Gastroesophageal sphincter (tissue), 4 donors: Measurements from ENCODE around the gene PRLR. TPM values are rescaled to one million over a fixed set of nuclear protein-coding genes. Genes with fewer than 3 reads are reported as not detected.

Experiments used
- ATAC-seq: fragments of 150-250 bp; one replicate; pipeline ENCODE4 v1.9.1; 2016; ENCODE audit warnings: mild to moderate bottlenecking, moderate library complexity
- H3K27ac ChIP-seq, 4 donors: fragments of 200-600 bp; sonication (generic) in 3 of 4; 1 replicate in 3 of 4; 2 replicates in 1 of 4; pipeline ENCODE4 v1.5.1; 2016 to 2019
- H3K27me3 ChIP-seq: fragments of 200-600 bp; sonication (generic); one replicate; pipeline ENCODE4 v1.5.1; 2019
- H3K36me3 ChIP-seq, 2 donors: fragments of 200-600 bp; sonication (generic); one replicate each; pipeline ENCODE4 v1.5.1; 2019; ENCODE audit warnings: control low read depth in 1 of 2
- H3K4me1 ChIP-seq, 3 donors: fragments of 200-600 bp; sonication (generic); 1 replicate in 2 of 3; 2 replicates in 1 of 3; pipeline ENCODE4 v1.5.1; 2016 to 2019; ENCODE audit warnings: control low read depth in 2 of 3
- H3K4me3 ChIP-seq, 2 donors: fragments of 200-600 bp; sonication (generic); one replicate each; pipeline ENCODE4 v1.5.1; 2019; ENCODE audit warnings: mild to moderate bottlenecking in 1 of 2, moderate library complexity in 1 of 2
- H3K9me3 ChIP-seq, 3 donors: fragments of 200-600 bp; sonication (generic); one replicate each; pipeline ENCODE4 v1.5.1; 2017 to 2019; ENCODE audit warnings: control low read depth in 2 of 3
- EP300 ChIP-seq: sonication (generic); formaldehyde crosslinking; IDR thresholded peaks from one replicate; pipeline ENCODE4 v1.6.1; 2017; ENCODE audit warnings: antibody characterized with exemption, mild to moderate bottlenecking
- POLR2A ChIP-seq, 2 donors: fragments of 450-650 bp; IDR thresholded peaks; one replicate each; pipeline ENCODE4 v1.6.1; 2017; ENCODE audit warnings: antibody characterized with exemption in 2 of 2, mild to moderate bottlenecking in 2 of 2, moderate library complexity in 1 of 2
- POLR2AphosphoS5 ChIP-seq: sonication (generic); formaldehyde crosslinking; IDR thresholded peaks from one replicate; pipeline ENCODE4 v1.6.1; 2017; ENCODE audit warnings: antibody characterized with exemption
- WGBS, 2 donors: methylation state at CpG; one replicate each; pipeline ENCODE4 v1.1.5; 2018; ENCODE audit warnings: low coverage in 1 of 2; 5-methylcytosine and 5-hydroxymethylcytosine counted together
- total RNA-seq, 4 donors: library from RNA; depleted of rRNA; stranded (reverse); fragments of >200 nt; gene quantifications; one replicate each; pipeline ENCODE4 v1.1.0, GENCODE V29; 2016
- TF ChIP-seq, protein P1 (sequence below), 4 experiments: fragments of 200-600 bp in 2 of 4; fragments of 450-650 bp in 2 of 4; sonication (generic) in 1 of 4; IDR thresholded peaks; one replicate each; pipeline ENCODE4 v1.5.1; 2017 to 2019; ENCODE audit warnings: antibody characterized with exemption in 4 of 4, mild to moderate bottlenecking in 2 of 4, moderate library complexity in 2 of 4

The PRLR gene
- total RNA-seq, 4 donors from 2014 or later = 0.16 to 1.4 (median 0.85) TPM

DNA sequence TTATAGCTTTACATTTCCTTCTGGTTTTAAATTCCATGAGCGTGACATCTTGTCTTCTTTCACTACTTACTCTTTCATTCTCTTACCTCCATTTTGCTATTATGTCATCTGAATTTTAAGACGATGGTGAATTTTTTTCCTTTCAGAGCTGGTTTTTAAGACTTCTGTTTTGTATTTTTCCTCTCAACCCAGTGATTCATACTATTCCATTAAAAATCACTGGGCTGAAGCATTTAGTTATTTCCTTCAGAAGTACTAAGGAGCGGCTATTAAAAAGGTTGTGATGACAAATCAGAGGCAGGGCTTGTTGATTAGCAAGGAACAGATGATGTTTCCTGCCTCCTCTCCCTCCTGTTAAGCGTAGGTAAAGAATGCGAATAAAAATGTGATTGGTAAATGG lies 199.0 kb downstream of the PRLR start:
- Histone ChIP-seq H3K4me3 (no peak overlapping the region), H3K27me3 (no peaks in the 10 kb centered on the region), H3K4me1 (no peaks in the 10 kb centered on the region), H3K9me3 (no peaks in the 10 kb centered on the region), H3K27ac (no peak overlapping the region), H3K36me3 (no peaks in the 10 kb centered on the region)
- no peak for ATAC-seq
- 53 to 67% methylated on average over 4 to 5 of the region's 5 CpGs for WGBS, 2 donors
- TF ChIP-seq EP300 = no peak
- TF ChIP-seq, protein P1, sequence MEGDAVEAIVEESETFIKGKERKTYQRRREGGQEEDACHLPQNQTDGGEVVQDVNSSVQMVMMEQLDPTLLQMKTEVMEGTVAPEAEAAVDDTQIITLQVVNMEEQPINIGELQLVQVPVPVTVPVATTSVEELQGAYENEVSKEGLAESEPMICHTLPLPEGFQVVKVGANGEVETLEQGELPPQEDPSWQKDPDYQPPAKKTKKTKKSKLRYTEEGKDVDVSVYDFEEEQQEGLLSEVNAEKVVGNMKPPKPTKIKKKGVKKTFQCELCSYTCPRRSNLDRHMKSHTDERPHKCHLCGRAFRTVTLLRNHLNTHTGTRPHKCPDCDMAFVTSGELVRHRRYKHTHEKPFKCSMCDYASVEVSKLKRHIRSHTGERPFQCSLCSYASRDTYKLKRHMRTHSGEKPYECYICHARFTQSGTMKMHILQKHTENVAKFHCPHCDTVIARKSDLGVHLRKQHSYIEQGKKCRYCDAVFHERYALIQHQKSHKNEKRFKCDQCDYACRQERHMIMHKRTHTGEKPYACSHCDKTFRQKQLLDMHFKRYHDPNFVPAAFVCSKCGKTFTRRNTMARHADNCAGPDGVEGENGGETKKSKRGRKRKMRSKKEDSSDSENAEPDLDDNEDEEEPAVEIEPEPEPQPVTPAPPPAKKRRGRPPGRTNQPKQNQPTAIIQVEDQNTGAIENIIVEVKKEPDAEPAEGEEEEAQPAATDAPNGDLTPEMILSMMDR (IDR thresholded peaks at IDR 0.05) = no peak

DNA sequence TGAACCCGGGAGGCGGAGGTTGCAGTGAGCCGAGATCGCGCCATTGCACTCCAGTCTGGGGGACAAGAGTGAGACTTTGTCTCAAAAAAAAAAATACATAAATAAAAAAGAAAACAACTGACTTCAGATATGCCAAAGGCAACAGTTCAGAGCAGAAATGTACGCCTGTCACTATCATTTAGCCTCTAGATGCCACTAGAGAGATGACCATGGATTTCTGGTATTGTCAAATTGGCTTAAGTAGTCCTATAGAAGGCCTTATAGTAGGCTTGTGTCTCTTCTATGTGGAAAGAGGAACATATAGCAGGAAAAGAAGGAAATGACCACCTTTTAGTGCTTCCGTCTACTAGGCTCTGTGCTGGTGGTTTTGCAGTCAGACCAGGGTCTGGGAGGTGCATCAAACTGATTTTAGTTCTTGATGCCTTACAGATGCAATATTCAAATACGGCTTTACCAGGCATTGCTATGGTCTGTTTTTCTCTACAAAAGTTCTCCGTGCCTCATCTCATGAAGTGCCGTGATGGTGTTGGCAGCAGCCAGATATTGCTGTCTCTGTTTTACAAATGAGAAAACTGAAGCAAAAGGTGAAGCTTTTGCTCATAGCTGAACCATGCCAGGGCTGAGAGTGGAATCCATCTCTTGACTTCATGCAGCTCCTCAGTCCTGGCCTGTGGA lies 199.7 kb downstream of the PRLR start:
- 75 to 78% methylated on average over 4 to 10 of the region's 10 CpGs for WGBS, 2 donors
- Histone ChIP-seq H3K9me3 (no peaks in the 10 kb centered on the region), H3K4me1 (no peaks in the 10 kb centered on the region), H3K27ac (no peak overlapping the region), H3K36me3 (no peaks in the 10 kb centered on the region), H3K27me3 (no peaks in the 10 kb centered on the region), H3K4me3 (no peak overlapping the region)
- no peak for ATAC-seq
- TF ChIP-seq POLR2AphosphoS5 (no peak), EP300 (no peak), POLR2A (IDR thresholded peaks at IDR 0.05) (no peak)
- TF ChIP-seq, protein P1 (IDR thresholded peaks at IDR 0.05) = no peak

DNA sequence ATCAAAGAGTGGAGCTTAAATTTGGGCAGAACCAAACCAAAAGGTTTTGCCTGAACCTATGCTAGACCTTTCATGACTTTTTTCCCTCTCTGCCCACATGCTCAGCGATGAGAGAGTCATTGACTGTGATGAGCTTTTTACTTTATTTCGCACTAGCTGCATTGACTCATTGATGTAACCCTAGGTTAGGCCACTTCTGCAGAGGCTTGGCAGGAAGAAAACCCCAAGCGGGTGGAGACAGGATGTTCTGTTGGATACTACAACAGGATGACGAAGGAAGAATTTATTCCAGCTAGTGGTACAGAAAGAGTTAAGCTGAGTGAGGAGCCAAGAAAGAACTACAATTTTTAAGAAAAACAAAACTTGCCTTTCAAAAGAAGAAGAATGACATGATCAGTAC lies 201.0 kb downstream of the PRLR start:
- no peak overlapping the region for H3K27ac ChIP-seq
- H3K27me3 ChIP-seq = peaks cover 1% of the 10 kb centered on the region
- 67 to 85% methylated on average over 2 of the region's 4 CpGs for WGBS, 2 donors
- no peak overlapping the region for H3K4me3 ChIP-seq
- TF ChIP-seq POLR2A (IDR thresholded peaks at IDR 0.05) (no peak), EP300 (no peak), POLR2AphosphoS5 (no peak)
- TF ChIP-seq, protein P1 (IDR thresholded peaks at IDR 0.05) = no peak
- ATAC-seq = no peak
- no peaks in the 10 kb centered on the region for H3K4me1 ChIP-seq
- no peaks in the 10 kb centered on the region for H3K9me3 ChIP-seq
- no peaks in the 10 kb centered on the region for H3K36me3 ChIP-seq

DNA sequence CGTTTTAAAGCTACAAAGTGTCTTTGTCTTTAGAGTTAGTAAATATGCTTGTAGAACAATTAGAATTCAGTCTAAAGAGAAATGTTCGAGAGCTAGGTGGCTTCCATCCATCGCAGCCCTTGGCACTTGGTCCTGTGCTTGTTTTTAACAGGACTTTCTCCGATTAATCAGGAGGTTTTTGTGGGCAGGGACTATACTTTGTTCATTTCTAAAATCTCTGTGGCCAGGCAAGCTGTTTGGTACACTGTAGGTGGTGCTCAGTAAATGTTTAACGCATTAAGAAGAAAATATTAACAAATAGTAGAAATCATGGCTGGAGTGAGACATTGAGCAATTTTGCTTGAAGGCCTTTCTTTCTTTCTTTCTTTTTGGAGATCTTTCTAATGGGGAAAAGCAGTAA lies 203.3 kb downstream of the PRLR start:
- H3K36me3 ChIP-seq = no peaks in the 10 kb centered on the region
- WGBS, 2 donors = 76 to 80% methylated on average over 5 of the region's 5 CpGs
- no peak overlapping the region for H3K27ac ChIP-seq
- no peaks in the 10 kb centered on the region for H3K9me3 ChIP-seq
- TF ChIP-seq POLR2A (IDR thresholded peaks at IDR 0.05) (no peak), EP300 (no peak), POLR2AphosphoS5 (no peak)
- TF ChIP-seq, protein P1 (IDR thresholded peaks at IDR 0.05) = no peak
- ATAC-seq = no peak
- no peaks in the 10 kb centered on the region for H3K4me1 ChIP-seq
- no peak overlapping the region for H3K4me3 ChIP-seq
- peaks cover 5% of the 10 kb centered on the region for H3K27me3 ChIP-seq

GRCh38 chr5:35026280-35026840 lies 203.9 kb downstream of the PRLR start:
- Histone ChIP-seq H3K27ac (no peak overlapping the region), H3K4me3 (no peak overlapping the region), H3K27me3 (peaks cover 5% of the 10 kb centered on the region), H3K36me3 (no peaks in the 10 kb centered on the region), H3K9me3 (no peaks in the 10 kb centered on the region), H3K4me1 (no peaks in the 10 kb centered on the region)
- WGBS, 2 donors = 67 to 80% methylated on average over 5 of the region's 5 CpGs
- ATAC-seq = no peak
- TF ChIP-seq POLR2AphosphoS5 = no peak
- no peak for TF ChIP-seq EP300
- TF ChIP-seq, protein P1 (IDR thresholded peaks at IDR 0.05) = no peak
- no peak for TF ChIP-seq POLR2A (IDR thresholded peaks at IDR 0.05)
